ENCODE data around the gene KLHDC7A. TPM values are rescaled to one million over a fixed set of nuclear protein-coding genes. Genes with fewer than 3 reads are reported as not detected.

The KLHDC7A gene
- total and polyA plus RNA-seq, 10 of the 15 experiments (the other 5 are each of a cell fraction or from before 2014, with no cell fraction given) = not detected

- H2AFZ ChIP-seq (ENCODE audit: control insufficient read depth, low read depth, low read length) = no peak overlapping the region
- no peaks in the 10 kb centered on the region for H3K79me2 ChIP-seq (ENCODE audit: control insufficient read depth, insufficient read depth, low read length)
- ChIA-PET SMC1A (ENCODE audit: uncharacterized antibody, unreplicated experiment) (no interaction called here), POLR2A (no interaction called here), RAD21 (ENCODE audit: unreplicated experiment) (no interaction called here), CTCF (no interaction called here)
- H3K4me1 ChIP-seq (ENCODE audit: control insufficient read depth, insufficient read depth, low read length) = no peaks in the 10 kb centered on the region
- H3K9ac ChIP-seq (ENCODE audit: control insufficient read depth, insufficient read depth, low read length) = no peak overlapping the region
- no TSS peak for BruUV-seq (replicated peaks)
- intact Hi-C loops (cut with micrococcal nuclease; ENCODE audit: unreplicated experiment) (no loop called here), in situ Hi-C loops (cut with MboI) (no loop called here)
- FAIRE-seq (no peak), DNase-seq (ENCODE audit: low read depth, low spot score) (peak; percentile 7), ATAC-seq (peak; percentile 57)
- H3K27ac ChIP-seq (ENCODE audit: control insufficient read depth, insufficient read depth) = no peak overlapping the region
- H3K36me3 ChIP-seq (ENCODE audit: control insufficient read depth in 2 of 2, insufficient read depth in 2 of 2, low read length in 1 of 2) = no peaks in the 10 kb centered on the region
- no peak overlapping the region for H3K4me2 ChIP-seq (ENCODE audit: control insufficient read depth, insufficient read depth)
- no peaks in the 10 kb centered on the region for H3K27me3 ChIP-seq (replicated peaks in 1 of 2; ENCODE audit: control insufficient read depth in 2 of 2, insufficient read depth in 2 of 2, low read length in 1 of 2)
- H3K4me3 ChIP-seq = no peak overlapping the region
- no peaks in the 10 kb centered on the region; the same call in 2 of the 3 replicates for H3K9me3 ChIP-seq (replicated peaks; ENCODE audit: control insufficient read depth, insufficient read depth, low read length)
- H4K20me1 ChIP-seq (ENCODE audit: control insufficient read depth, insufficient read depth) = no peaks in the 10 kb centered on the region
- peak; percentile 85 for TF ChIP-seq USF2 (IDR thresholded peaks at IDR 0.05; ENCODE audit: borderline replicate concordance, low read depth, low read length)
- TF ChIP-seq BCLAF1 (IDR thresholded peaks at IDR 0.05) = no peak
- TF ChIP-seq SRF (IDR thresholded peaks at IDR 0.05; ENCODE audit: low read depth in 2 of 2, low read length in 2 of 2) = no peak
- no peak for TF ChIP-seq BRCA1 (IDR thresholded peaks at IDR 0.05; ENCODE audit: low read depth, low read length)
- no peak for TF ChIP-seq PAX5 (IDR thresholded peaks at IDR 0.05; ENCODE audit: borderline replicate concordance, low read depth, low read length)
- no peak for TF ChIP-seq ZBTB40 (IDR thresholded peaks at IDR 0.05; ENCODE audit: borderline replicate concordance)
- TF ChIP-seq NKRF (conservative IDR thresholded peaks at IDR 0.05) = no peak
- TF ChIP-seq SPI1 (IDR thresholded peaks at IDR 0.05; ENCODE audit: borderline replicate concordance, insufficient read depth, low read depth, low read length) = no peak
- no peak for TF ChIP-seq ZNF622 (IDR thresholded peaks at IDR 0.05)
- TF ChIP-seq MXI1 (IDR thresholded peaks at IDR 0.05; ENCODE audit: low read depth, low read length) = no peak
- no peak for TF ChIP-seq PML (IDR thresholded peaks at IDR 0.05; ENCODE audit: low read length)
- peak; percentile 95 for TF ChIP-seq RAD51 (IDR thresholded peaks at IDR 0.05)
- no peak for TF ChIP-seq PBX3 (IDR thresholded peaks at IDR 0.05; ENCODE audit: insufficient replicate concordance, low read depth, low read length)
- no peak for TF ChIP-seq RUNX3 (IDR thresholded peaks at IDR 0.05; ENCODE audit: low read length)
- no peak for TF ChIP-seq IKZF1 (conservative IDR thresholded peaks at IDR 0.05)
Observed at GRCh38 chr1:18452550-18452949, 28.2 kb upstream of the KLHDC7A start.

Measured in GM12878 (cell line).